ENCODE measurements around the gene EPHA3.

Gene EPHA3

GRCh38 chr3:89527736-89528305, 420.4 kb downstream of the EPHA3 start:
- no peak overlapping the region for H3K27ac ChIP-seq
- H3K4me3 ChIP-seq, result no peak overlapping the region
- no peaks in the 10 kb centered on the region for H3K9me3 ChIP-seq
- no peaks in the 10 kb centered on the region for H3K36me3 ChIP-seq
- no peaks in the 10 kb centered on the region for H3K27me3 ChIP-seq
- DNase-seq, result no peak
- H3K4me1 ChIP-seq, result no peaks in the 10 kb centered on the region
- intact Hi-C loops (cut with DNase I; ENCODE audit: low total_unique reads), result no loop called here
- TF ChIP-seq CTCF (IDR thresholded peaks at IDR 0.05), result no peak

Measured in tibial artery (tissue), 4 donors.